VCaP (cell line): ENCODE data around the gene SLC12A3.

ENCODE experiments used
- H3K27ac ChIP-seq: fragments of 450-650 bp; 2 replicates; pipeline ENCODE4 v1.5.1; 2017
- CTCF ChIP-seq: fragments of 450-650 bp; conservative IDR thresholded peaks from 2 replicates; pipeline ENCODE4 v1.5.1; 2017; ENCODE audit warnings: mild to moderate bottlenecking, moderate library complexity

Gene SLC12A3

GRCh38 chr16:56936950-56937349 lies 71.9 kb downstream of the SLC12A3 start:
- no peak overlapping the region for H3K27ac ChIP-seq
- no peak for TF ChIP-seq CTCF

- no peak overlapping the region for H3K27ac ChIP-seq
- TF ChIP-seq CTCF: no peak
Measured at GRCh38 chr16:56938664-56939513, 73.9 kb downstream of the SLC12A3 start.

GRCh38 chr16:56939801-56940200 lies 74.8 kb downstream of the SLC12A3 start:
- H3K27ac ChIP-seq: no peak overlapping the region
- no peak for TF ChIP-seq CTCF

- TF ChIP-seq CTCF: no peak
- H3K27ac ChIP-seq: no peak overlapping the region
Measured at GRCh38 chr16:56941092-56941491, 76.1 kb downstream of the SLC12A3 start.

- TF ChIP-seq CTCF: no peak
- no peak overlapping the region for H3K27ac ChIP-seq
Measured at GRCh38 chr16:56941856-56942331, 76.9 kb downstream of the SLC12A3 start.

- H3K27ac ChIP-seq: no peak overlapping the region
- TF ChIP-seq CTCF: no peak
Measured at GRCh38 chr16:56943761-56944375, 78.9 kb downstream of the SLC12A3 start.

GRCh38 chr16:56944954-56945839 lies 80.2 kb downstream of the SLC12A3 start:
- H3K27ac ChIP-seq: no peak overlapping the region

More at GRCh38 chr16:56944954-56945839, 80.2 kb downstream of the SLC12A3 start:
- TF ChIP-seq CTCF: no peak
